Endodermal cell (in vitro differentiated cells): ENCODE data around the gene HPSE2. TPM values are rescaled to one million over a fixed set of nuclear protein-coding genes. Genes with fewer than 3 reads are reported as not detected.

Experiments
- DNase-seq: peaks from one replicate; pipeline ENCODE4 v3.0.0-alpha.2; 2017
- H3K27ac ChIP-seq: 2 replicates; pipeline ENCODE4 v1.5.1; 2013; ENCODE audit warnings: mild to moderate bottlenecking, low read depth, low read length, moderate library complexity
- H3K27me3 ChIP-seq: 2 replicates; pipeline ENCODE4 v1.6.1; 2013; ENCODE audit warnings: mild to moderate bottlenecking, low read length, moderate library complexity; ENCODE audit not compliant: insufficient read depth, control insufficient read depth, poor library complexity, severe bottlenecking
- H3K36me3 ChIP-seq: 2 replicates; pipeline ENCODE4 v1.7.0; 2013; ENCODE audit warnings: mild to moderate bottlenecking, low read length, moderate library complexity; ENCODE audit not compliant: control insufficient read depth, insufficient read depth
- H3K4me1 ChIP-seq: one replicate; pipeline ENCODE4 v1.7.0; 2013; ENCODE audit warnings: low read length; ENCODE audit not compliant: control insufficient read depth, insufficient read depth
- H3K4me3 ChIP-seq: 2 replicates; pipeline ENCODE4 v1.5.1; 2013; ENCODE audit warnings: mild to moderate bottlenecking, low read length, moderate library complexity
- H3K9ac ChIP-seq: 2 replicates; pipeline ENCODE4 v1.6.1; 2013; ENCODE audit warnings: mild to moderate bottlenecking, low read length, moderate library complexity; ENCODE audit not compliant: poor library complexity, severe bottlenecking; ENCODE audit errors: extremely low read depth
- H3K9me3 ChIP-seq: 2 replicates; pipeline ENCODE4 v1.6.1; 2013; ENCODE audit warnings: mild to moderate bottlenecking, low read length, moderate library complexity; ENCODE audit not compliant: control insufficient read depth
- H3K27ac Mint-ChIP-seq: 2 replicates; pipeline ENCODE4 v1.8.0; 2020; ENCODE audit warnings: mixed read lengths
- H3K27me3 Mint-ChIP-seq: 2 replicates; pipeline ENCODE4 v1.8.0; 2021; ENCODE audit warnings: mild to moderate bottlenecking, mixed read lengths; ENCODE audit not compliant: insufficient read depth
- H3K36me3 Mint-ChIP-seq: 2 replicates; pipeline ENCODE4 v1.8.0; 2020; ENCODE audit warnings: low read depth, mixed read lengths
- H3K4me1 Mint-ChIP-seq: 2 replicates; pipeline ENCODE4 v1.8.0; 2020; ENCODE audit warnings: mixed read lengths
- H3K4me3 Mint-ChIP-seq: 2 replicates; pipeline ENCODE4 v1.8.0; 2020; ENCODE audit warnings: mild to moderate bottlenecking, moderate library complexity, mixed read lengths
- H3K9me3 Mint-ChIP-seq: 2 replicates; pipeline ENCODE4 v1.8.0; 2020; ENCODE audit warnings: mild to moderate bottlenecking, mixed read lengths
- WGBS, 2 experiments: methylation state at CpG; one replicate each; pipeline versions ENCODE4 v1.1.5 to v1.1.7; 2013; ENCODE audit warnings: missing lambda C conversion rate in 2 of 2, mixed read lengths in 1 of 2; ENCODE audit not compliant: insufficient coverage in 1 of 2, insufficient read length in 1 of 2; 5-methylcytosine and 5-hydroxymethylcytosine counted together
- total RNA-seq, 2 donors: library from RNA; stranded (reverse); fragmentation: NEBNext Ultra II Directional in 1 of 2; extraction: Animal tissue kit (Norgen Biotek cat#: 25700) in 1 of 2; gene quantifications; 2 replicates in 1 of 2; 3 replicates in 1 of 2; pipeline ENCODE4 v1.2.1, GENCODE V29; 2021
- TF ChIP-seq, protein P1 (sequence below): fragments of 200-600 bp; sonication (generic); conservative IDR thresholded peaks from 2 replicates; pipeline ENCODE4 v1.5.0; 2021; ENCODE audit warnings: antibody characterized with exemption, mild to moderate bottlenecking

HPSE2 gene
- total RNA-seq, 2 donors from 2014 or later, result 0.07 to 0.11 TPM

DNA sequence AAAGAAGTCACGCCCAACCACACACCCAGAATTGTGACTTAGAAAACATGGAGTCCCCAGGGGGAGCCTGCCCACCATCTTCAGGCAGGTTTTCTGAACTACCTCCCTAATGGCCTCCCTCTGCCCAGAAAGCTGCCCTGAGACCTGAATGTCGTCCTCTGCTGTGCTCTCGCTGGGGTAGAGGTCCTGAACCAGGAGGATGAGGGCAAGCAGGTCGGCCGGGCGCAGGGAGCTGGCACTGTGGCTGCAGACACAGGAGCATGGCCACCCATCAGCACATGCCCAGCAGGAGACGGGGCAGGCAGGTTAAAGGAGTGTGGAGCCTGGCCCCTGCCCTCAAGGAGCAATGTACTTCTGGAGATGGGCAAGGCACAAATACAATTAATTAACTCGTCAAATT lies 805.2 kb downstream of the HPSE2 start:
- H3K27me3 Mint-ChIP-seq, result no peaks in the 10 kb centered on the region
- WGBS, 2 experiments, result 95 to 100% methylated on average over 2 to 8 of the region's 8 CpGs

GRCh38 chr10:98429320-98430072 lies 806.2 kb downstream of the HPSE2 start:
- Mint-ChIP-seq H3K36me3 (peaks cover 53% of the 10 kb centered on the region), H3K27ac (no peak overlapping the region)
- WGBS, 2 experiments, result 94 to 99% methylated on average over 16 to 22 of the region's 22 CpGs

More for the DNA sequence above, 805.2 kb downstream of the HPSE2 start:
- H3K27ac Mint-ChIP-seq, result no peak overlapping the region
- Histone ChIP-seq H3K4me3 (no peak overlapping the region), H3K36me3 (peaks cover 61% of the 10 kb centered on the region), H3K27ac (no peak overlapping the region), H3K4me1 (no peaks in the 10 kb centered on the region), H3K9ac (no peak overlapping the region), H3K27me3 (no peaks in the 10 kb centered on the region), H3K9me3 (peaks cover 35% of the 10 kb centered on the region)
- H3K36me3 Mint-ChIP-seq, result peaks cover 62% of the 10 kb centered on the region
- TF ChIP-seq, protein P1, sequence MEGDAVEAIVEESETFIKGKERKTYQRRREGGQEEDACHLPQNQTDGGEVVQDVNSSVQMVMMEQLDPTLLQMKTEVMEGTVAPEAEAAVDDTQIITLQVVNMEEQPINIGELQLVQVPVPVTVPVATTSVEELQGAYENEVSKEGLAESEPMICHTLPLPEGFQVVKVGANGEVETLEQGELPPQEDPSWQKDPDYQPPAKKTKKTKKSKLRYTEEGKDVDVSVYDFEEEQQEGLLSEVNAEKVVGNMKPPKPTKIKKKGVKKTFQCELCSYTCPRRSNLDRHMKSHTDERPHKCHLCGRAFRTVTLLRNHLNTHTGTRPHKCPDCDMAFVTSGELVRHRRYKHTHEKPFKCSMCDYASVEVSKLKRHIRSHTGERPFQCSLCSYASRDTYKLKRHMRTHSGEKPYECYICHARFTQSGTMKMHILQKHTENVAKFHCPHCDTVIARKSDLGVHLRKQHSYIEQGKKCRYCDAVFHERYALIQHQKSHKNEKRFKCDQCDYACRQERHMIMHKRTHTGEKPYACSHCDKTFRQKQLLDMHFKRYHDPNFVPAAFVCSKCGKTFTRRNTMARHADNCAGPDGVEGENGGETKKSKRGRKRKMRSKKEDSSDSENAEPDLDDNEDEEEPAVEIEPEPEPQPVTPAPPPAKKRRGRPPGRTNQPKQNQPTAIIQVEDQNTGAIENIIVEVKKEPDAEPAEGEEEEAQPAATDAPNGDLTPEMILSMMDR, result no peak
- H3K9me3 Mint-ChIP-seq, result peaks cover 30% of the 10 kb centered on the region
- DNase-seq, result no peak
- no peak overlapping the region for H3K4me3 Mint-ChIP-seq
- H3K4me1 Mint-ChIP-seq, result no peaks in the 10 kb centered on the region

GRCh38 chr10:98427011-98427515 lies 808.6 kb downstream of the HPSE2 start:
- Histone ChIP-seq H3K9me3 (peaks cover 16% of the 10 kb centered on the region), H3K4me1 (no peaks in the 10 kb centered on the region), H3K27me3 (no peaks in the 10 kb centered on the region), H3K9ac (no peak overlapping the region), H3K4me3 (no peak overlapping the region), H3K36me3 (peaks cover 28% of the 10 kb centered on the region), H3K27ac (no peak overlapping the region)
- Mint-ChIP-seq H3K4me3 (no peak overlapping the region), H3K27me3 (no peaks in the 10 kb centered on the region), H3K27ac (no peak overlapping the region), H3K4me1 (no peaks in the 10 kb centered on the region), H3K36me3 (peaks cover 30% of the 10 kb centered on the region), H3K9me3 (peaks cover 9% of the 10 kb centered on the region)
- WGBS, 2 experiments, result 88 to 92% methylated on average over 2 to 7 of the region's 7 CpGs
- TF ChIP-seq, protein P1, result no peak
- DNase-seq, result peak; percentile 35

More at GRCh38 chr10:98429320-98430072, 806.2 kb downstream of the HPSE2 start:
- Histone ChIP-seq H3K4me1 (no peaks in the 10 kb centered on the region), H3K27ac (no peak overlapping the region), H3K36me3 (peaks cover 52% of the 10 kb centered on the region), H3K9ac (no peak overlapping the region), H3K27me3 (no peaks in the 10 kb centered on the region), H3K4me3 (no peak overlapping the region), H3K9me3 (peaks cover 35% of the 10 kb centered on the region)
- no peak for DNase-seq
- H3K4me3 Mint-ChIP-seq, result no peak overlapping the region
- no peaks in the 10 kb centered on the region for H3K4me1 Mint-ChIP-seq
- TF ChIP-seq, protein P1, result no peak
- peaks cover 30% of the 10 kb centered on the region for H3K9me3 Mint-ChIP-seq
- no peaks in the 10 kb centered on the region for H3K27me3 Mint-ChIP-seq
